T-cell (primary cell): Measurements from ENCODE around the gene HSDL2. TPM values are rescaled to one million over a fixed set of nuclear protein-coding genes. Genes with fewer than 3 reads are reported as not detected.

Experiments used
- ATAC-seq, 4 experiments: fragments of 200-7000 bp in 3 of 4; fragments of 150-1000 bp in 1 of 4; cut with Tn5 transposase; replicated peaks in 1 of 4; 1 replicate in 3 of 4; 2 replicates in 1 of 4; pipeline ENCODE4 v1.10.0; 2021; ENCODE audit warnings: moderate library complexity in 3 of 4, mild to moderate bottlenecking in 2 of 4, moderate number of reproducible peaks in 1 of 4
- CTCF ChIA-PET, 2 donors: fragments of 300-600 bp; sonication (Branson Sonifier 250); formaldehyde crosslinking; loops; one replicate each; lab custom pipeline; 2022; ENCODE audit warnings: antibody characterized with exemption in 2 of 2; lab: Charles Lee
- POLR2A ChIA-PET, 2 donors: fragments of 300-600 bp; sonication (Branson Sonifier 250); formaldehyde crosslinking; loops; one replicate each; lab custom pipeline; 2022; ENCODE audit warnings: antibody characterized with exemption in 2 of 2; lab: Charles Lee
- DNase-seq, 35 experiments: peaks; one replicate each; pipeline versions ENCODE4 v3.0.0 to v3.0.0-alpha.2; 2013 to 2023
- H3K27ac ChIP-seq: one replicate; pipeline ENCODE4 v1.5.1; 2013; ENCODE audit warnings: low read length
- H3K27me3 ChIP-seq, 2 experiments: replicated peaks in 1 of 2; 1 replicate in 1 of 2; 2 replicates in 1 of 2; pipeline versions ENCODE4 v1.6.1 to v1.7.0; 2013; ENCODE audit warnings: low read length in 1 of 2, mixed read lengths in 1 of 2; ENCODE audit not compliant: control insufficient read depth in 2 of 2, insufficient read depth in 2 of 2; ENCODE audit errors: extremely low read depth in 1 of 2
- H3K36me3 ChIP-seq, 2 donors: 1 replicate in 1 of 2; 2 replicates in 1 of 2; pipeline versions ENCODE4 v1.6.1 to v1.7.0; 2013; ENCODE audit warnings: low read length in 1 of 2; ENCODE audit not compliant: control insufficient read depth in 2 of 2, insufficient read depth in 1 of 2; ENCODE audit errors: extremely low read depth in 1 of 2
- H3K4me1 ChIP-seq, 2 experiments: 1 replicate in 1 of 2; 2 replicates in 1 of 2; pipeline versions ENCODE4 v1.6.1 to v1.7.0; 2013; ENCODE audit warnings: low read length in 2 of 2, mixed read lengths in 1 of 2; ENCODE audit not compliant: insufficient read depth in 2 of 2, control insufficient read depth in 1 of 2; ENCODE audit errors: extremely low read depth in 1 of 2
- H3K4me3 ChIP-seq, 2 donors: 1 replicate in 1 of 2; 2 replicates in 1 of 2; pipeline versions ENCODE4 v1.5.1 to v1.7.0; 2013; ENCODE audit warnings: mild to moderate bottlenecking in 2 of 2, low read length in 1 of 2, moderate library complexity in 1 of 2; ENCODE audit not compliant: control insufficient read depth in 1 of 2; ENCODE audit errors: extremely low read depth in 1 of 2
- H3K9me3 ChIP-seq: 2 replicates; pipeline ENCODE4 v1.7.0; 2013
- H3K27ac Mint-ChIP-seq, 2 donors: one replicate each; pipeline ENCODE4 v1.8.0; 2020 to 2021; ENCODE audit warnings: mild to moderate bottlenecking in 2 of 2, mixed read lengths in 2 of 2
- H3K27me3 Mint-ChIP-seq, 2 donors: one replicate each; pipeline ENCODE4 v1.8.0; 2021 to 2022; ENCODE audit warnings: mixed read lengths in 2 of 2
- H3K36me3 Mint-ChIP-seq: one replicate; pipeline ENCODE4 v1.8.0; 2021; ENCODE audit warnings: mixed read lengths
- H3K4me1 Mint-ChIP-seq, 3 donors: one replicate each; pipeline ENCODE4 v1.8.0; 2020 to 2022; ENCODE audit warnings: mixed read lengths in 3 of 3, mild to moderate bottlenecking in 1 of 3
- H3K4me3 Mint-ChIP-seq, 3 donors: one replicate each; pipeline ENCODE4 v1.8.0; 2020 to 2022; ENCODE audit warnings: mild to moderate bottlenecking in 3 of 3, mixed read lengths in 3 of 3, moderate library complexity in 3 of 3
- H3K9me3 Mint-ChIP-seq, 3 donors: one replicate each; pipeline ENCODE4 v1.8.0; 2020 to 2022; ENCODE audit warnings: mixed read lengths in 3 of 3
- WGBS: methylation state at CpG from one replicate; pipeline ENCODE4 v1.1.5; 2013; ENCODE audit warnings: missing lambda C conversion rate; ENCODE audit not compliant: insufficient coverage; 5-methylcytosine and 5-hydroxymethylcytosine counted together
- total RNA-seq, 35 experiments: library from RNA in 6 of 35; stranded (reverse) in 6 of 35; fragments of 120-200 nt in 1 of 35; gene quantifications; one replicate each; pipeline versions ENCODE4 v1.2.1 to v1.2.4 and lab custom pipeline; 2013 to 2026

HSDL2 gene
- total RNA-seq, 5 donors from 2014 or later (not counting 1 experiment from before 2014, with no cell fraction given) = 9.1 to 11.8 (median 10.8) TPM

DNA sequence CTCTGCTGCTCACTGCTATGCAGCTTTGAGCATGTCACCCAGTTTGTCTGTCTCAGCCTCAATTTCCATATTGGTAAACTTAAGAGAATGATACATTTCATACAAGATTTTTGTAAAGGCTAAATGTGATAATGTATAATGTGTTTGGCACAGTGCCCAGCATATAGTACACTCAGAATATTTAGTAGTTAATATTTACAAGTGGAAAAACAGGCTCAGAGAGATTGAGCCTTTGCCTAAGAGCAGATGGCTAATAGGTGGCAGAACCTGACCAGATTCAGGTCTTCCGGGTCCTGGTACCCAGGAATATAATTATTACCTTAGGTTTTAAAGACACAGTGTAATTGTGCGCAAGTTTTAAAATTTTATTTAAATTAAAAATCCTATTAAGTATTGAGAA, 59.9 kb downstream of the HSDL2 start:
- CTCF ChIA-PET = interaction anchor here in 1 of 2 donors (0.7 kb wide), 2 partner anchors 65 to 195 kb away, joined by 3 read pairs; no protein-coding TSS in a partner anchor

DNA sequence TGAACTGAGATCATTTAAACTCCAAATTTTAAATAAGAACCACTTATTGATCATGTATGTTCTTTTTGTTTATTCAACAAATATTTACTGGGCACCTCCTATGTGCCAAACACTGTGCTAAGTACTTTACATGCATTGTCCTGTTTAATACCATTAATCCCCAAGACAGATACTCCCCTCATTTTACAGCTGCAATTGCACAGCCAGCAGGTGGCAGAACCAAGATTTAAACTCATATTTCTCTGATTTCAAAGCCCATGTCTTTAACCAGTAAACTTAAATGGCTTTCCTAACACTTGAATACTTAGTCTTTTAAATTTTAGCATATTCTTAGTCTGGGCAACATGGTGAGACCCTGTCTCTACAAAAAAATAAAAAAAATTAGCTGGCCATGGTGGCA, 63.3 kb downstream of the HSDL2 start:
- Mint-ChIP-seq H3K9me3 (no peaks in the 10 kb centered on the region), H3K36me3 (peaks cover 11% of the 10 kb centered on the region), H3K4me1 (peaks cover 0 to 14% (median 0%) of the 10 kb centered on the region in 3 donors), H3K27me3 (no peaks in the 10 kb centered on the region), H3K27ac (no peak overlapping the region), H3K4me3 (no peak overlapping the region)
- ATAC-seq = no peak
- H3K9me3 ChIP-seq = no peaks in the 10 kb centered on the region
- H3K4me1 ChIP-seq = no peaks in the 10 kb centered on the region
- no peak overlapping the region for H3K27ac ChIP-seq
- H3K27me3 ChIP-seq = no peaks in the 10 kb centered on the region
- DNase-seq = peak in 25 of 35 experiments; percentile 4 to 56 (median 18)
- no peaks in the 10 kb centered on the region for H3K36me3 ChIP-seq
- ChIA-PET POLR2A (no interaction called here), CTCF (interaction anchor here (0.5 to 3.1 kb wide), 9 partner anchors 63 to 355 kb away, joined by 3 to 23 read pairs (median 4); partner anchors contain the start of gene INIP (in 1 of the 2))
- no peak overlapping the region for H3K4me3 ChIP-seq

More for the DNA sequence above, 59.9 kb downstream of the HSDL2 start:
- Mint-ChIP-seq H3K36me3 (peaks cover 5% of the 10 kb centered on the region), H3K4me1 (no peaks in the 10 kb centered on the region), H3K27ac (no peak overlapping the region), H3K27me3 (no peaks in the 10 kb centered on the region), H3K9me3 (no peaks in the 10 kb centered on the region), H3K4me3 (no peak overlapping the region)
- Histone ChIP-seq H3K36me3 (no peaks in the 10 kb centered on the region), H3K4me1 (no peaks in the 10 kb centered on the region), H3K27me3 (no peaks in the 10 kb centered on the region), H3K9me3 (no peaks in the 10 kb centered on the region), H3K4me3 (no peak overlapping the region), H3K27ac (no peak overlapping the region)
- ATAC-seq = no peak
- no peak for DNase-seq
- WGBS = no CpG with 5 or more reads among the region's 2 CpGs
- POLR2A ChIA-PET = interaction anchor here in 1 of 2 donors (0.5 kb wide), 1 partner anchor 53 kb away, joined by 4 read pairs; no protein-coding TSS in a partner anchor

DNA sequence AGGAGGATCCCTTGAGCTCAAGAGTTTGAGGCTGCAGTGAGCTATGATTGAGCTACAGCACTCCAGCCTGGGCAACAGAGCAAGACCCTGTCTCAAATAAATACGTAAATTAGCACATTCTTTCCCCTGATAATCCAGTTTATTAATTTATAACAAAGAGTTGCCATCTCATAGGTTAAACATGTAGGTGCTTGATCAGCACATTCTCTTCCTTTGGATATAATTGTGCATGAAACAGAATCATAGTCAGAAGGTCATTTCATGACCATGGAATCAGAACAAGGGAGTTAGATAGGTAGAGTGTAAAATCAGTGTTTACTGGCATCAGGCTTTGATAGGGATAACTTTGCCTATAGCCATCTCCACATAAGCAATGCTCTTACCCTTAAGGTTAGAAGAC, 63.7 kb downstream of the HSDL2 start:
- H3K4me1 ChIP-seq = no peaks in the 10 kb centered on the region
- no peak overlapping the region for H3K27ac ChIP-seq
- no peak for DNase-seq
- H3K9me3 ChIP-seq = no peaks in the 10 kb centered on the region
- Mint-ChIP-seq H3K27ac (no peak overlapping the region), H3K9me3 (no peaks in the 10 kb centered on the region), H3K36me3 (peaks cover 11% of the 10 kb centered on the region), H3K4me1 (peaks cover 0 to 14% (median 0%) of the 10 kb centered on the region in 3 donors), H3K27me3 (no peaks in the 10 kb centered on the region), H3K4me3 (no peak overlapping the region)
- H3K36me3 ChIP-seq = no peaks in the 10 kb centered on the region
- no CpG with 5 or more reads among the region's 1 CpG for WGBS
- no peaks in the 10 kb centered on the region for H3K27me3 ChIP-seq
- no peak for ATAC-seq
- POLR2A ChIA-PET = no interaction called here
- CTCF ChIA-PET = interaction anchor here (0.5 to 3.1 kb wide), 11 partner anchors 52 to 369 kb away, joined by 3 to 23 read pairs (median 4); partner anchors contain the start of gene INIP (in 1 of the 2)
- no peak overlapping the region for H3K4me3 ChIP-seq

- CTCF ChIA-PET = interaction anchor here (0.5 to 0.8 kb wide), 6 partner anchors 17 to 378 kb away, joined by 3 to 5 read pairs (median 3); no protein-coding TSS in a partner anchor
- peaks cover 0 to 14% (median 0%) of the 10 kb centered on the region in 3 donors for H3K4me1 Mint-ChIP-seq
Observed at GRCh38 chr9:112445196-112445595, 65.3 kb downstream of the HSDL2 start.

DNA sequence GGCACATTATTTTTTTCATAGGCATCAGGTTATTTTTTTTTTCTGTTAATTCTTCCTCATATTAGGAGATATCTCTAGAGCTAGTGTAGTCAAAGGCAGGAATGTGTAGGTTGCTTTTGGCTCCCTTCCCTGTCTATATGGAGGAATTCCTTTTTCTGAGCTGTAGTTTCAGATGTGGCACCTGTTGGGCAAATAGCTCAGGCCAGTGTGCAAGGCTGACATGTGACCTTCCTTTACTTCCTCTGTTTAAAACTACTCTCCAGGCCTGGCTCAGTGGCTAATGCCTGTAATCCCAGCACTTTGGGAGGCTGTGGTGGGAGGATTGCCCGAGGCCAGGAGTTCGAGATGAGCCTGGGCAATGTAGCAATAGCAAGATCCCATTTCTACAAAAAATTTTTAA, 66.2 kb downstream of the HSDL2 start:
- H3K4me3 ChIP-seq = no peak overlapping the region
- Mint-ChIP-seq H3K4me1 (peaks cover 0 to 16% (median 0%) of the 10 kb centered on the region in 3 donors), H3K27me3 (no peaks in the 10 kb centered on the region), H3K4me3 (no peak overlapping the region), H3K27ac (peak overlapping the region in 1 of 2 donors; percentile 16), H3K9me3 (no peaks in the 10 kb centered on the region), H3K36me3 (peaks cover 9% of the 10 kb centered on the region)
- H3K27me3 ChIP-seq = no peaks in the 10 kb centered on the region
- ChIA-PET POLR2A (interaction anchor here in 1 of 2 donors (0.7 kb wide), 1 partner anchor 220 kb away, joined by 4 read pairs; no protein-coding TSS in a partner anchor), CTCF (interaction anchor here in 1 of 2 donors (0.7 kb wide), 1 partner anchor 17 kb away, joined by 3 read pairs; no protein-coding TSS in a partner anchor)
- DNase-seq (no peak), ATAC-seq (no peak)
- H3K36me3 ChIP-seq = no peaks in the 10 kb centered on the region
- H3K4me1 ChIP-seq = peaks cover 0 to 3% of the 10 kb centered on the region in 2 experiments
- H3K27ac ChIP-seq = no peak overlapping the region
- WGBS = no CpG with 5 or more reads among the region's 2 CpGs
- no peaks in the 10 kb centered on the region for H3K9me3 ChIP-seq

More at GRCh38 chr9:112445196-112445595, 65.3 kb downstream of the HSDL2 start:
- no peak overlapping the region for H3K27ac ChIP-seq
- no peaks in the 10 kb centered on the region for H3K4me1 ChIP-seq
- ATAC-seq = no peak
- no CpG with 5 or more reads among the region's 1 CpG for WGBS
- no peaks in the 10 kb centered on the region for H3K36me3 ChIP-seq
- Mint-ChIP-seq H3K36me3 (peaks cover 11% of the 10 kb centered on the region), H3K4me3 (no peak overlapping the region), H3K27ac (no peak overlapping the region), H3K9me3 (no peaks in the 10 kb centered on the region), H3K27me3 (no peaks in the 10 kb centered on the region)
- no peak for DNase-seq
- H3K27me3 ChIP-seq = no peaks in the 10 kb centered on the region
- H3K9me3 ChIP-seq = no peaks in the 10 kb centered on the region
- no peak overlapping the region for H3K4me3 ChIP-seq
- POLR2A ChIA-PET = interaction anchor here (0.6 to 0.7 kb wide), 3 partner anchors 40 to 749 kb away, joined by 3 to 4 read pairs (median 3); no protein-coding TSS in a partner anchor

DNA sequence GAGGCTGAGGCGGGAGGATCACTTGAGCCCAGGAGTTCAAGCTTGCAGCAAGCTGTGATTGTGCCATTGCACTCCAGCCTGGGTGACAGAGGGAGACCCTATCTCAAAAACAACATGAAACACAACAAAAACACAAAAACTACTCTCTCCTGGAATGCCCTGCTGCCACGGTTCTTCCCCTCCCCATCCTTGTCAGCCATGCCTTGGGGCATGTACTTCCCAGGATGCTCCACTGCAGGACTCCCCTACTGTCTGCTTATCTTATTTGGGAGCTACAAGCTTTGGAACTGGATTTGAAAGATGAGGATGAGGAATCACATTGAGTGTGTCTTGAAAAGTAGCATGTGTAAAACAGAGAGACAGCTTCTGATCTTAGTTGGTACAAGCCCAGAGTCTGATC, 66.6 kb downstream of the HSDL2 start:
- Mint-ChIP-seq H3K9me3 (no peaks in the 10 kb centered on the region), H3K27me3 (no peaks in the 10 kb centered on the region), H3K36me3 (peaks cover 6% of the 10 kb centered on the region), H3K27ac (no peak overlapping the region), H3K4me3 (no peak overlapping the region), H3K4me1 (peaks cover 0 to 17% (median 0%) of the 10 kb centered on the region in 3 donors)
- Histone ChIP-seq H3K9me3 (no peaks in the 10 kb centered on the region), H3K4me1 (peaks cover 0 to 3% of the 10 kb centered on the region in 2 experiments), H3K4me3 (no peak overlapping the region), H3K27me3 (no peaks in the 10 kb centered on the region), H3K36me3 (no peaks in the 10 kb centered on the region), H3K27ac (no peak overlapping the region)
- CTCF ChIA-PET = interaction anchor here in 1 of 2 donors (0.7 kb wide), 1 partner anchor 16 kb away, joined by 3 read pairs; no protein-coding TSS in a partner anchor
- no CpG with 5 or more reads among the region's 2 CpGs for WGBS
- DNase-seq (no peak), ATAC-seq (no peak)
- POLR2A ChIA-PET = no interaction called here
